AG09319 (cell line): ENCODE results near the gene DIMT1.

Source experiments
- DNase-seq: peaks from one replicate; pipeline ENCODE4 v3.0.0-alpha.2; 2010; ENCODE audit warnings: low read depth; ENCODE audit errors: extremely low read depth
- CTCF ChIP-seq: IDR thresholded peaks from 2 replicates; pipeline ENCODE4 v1.5.1; 2011; ENCODE audit warnings: low read depth, mild to moderate bottlenecking, inconsistent platforms, low read length, moderate library complexity

DIMT1 gene

GRCh38 chr5:62421414-62421813 is 17.7 kb upstream of the DIMT1 start:
- no peak for DNase-seq
- no peak for TF ChIP-seq CTCF

GRCh38 chr5:62419609-62420008 is 15.9 kb upstream of the DIMT1 start:
- TF ChIP-seq CTCF: no peak
- DNase-seq: no peak

GRCh38 chr5:62418462-62419076 is 14.9 kb upstream of the DIMT1 start:
- TF ChIP-seq CTCF: no peak

GRCh38 chr5:62413711-62414110 is 10.0 kb upstream of the DIMT1 start:
- no peak for TF ChIP-seq CTCF

More at GRCh38 chr5:62418462-62419076, 14.9 kb upstream of the DIMT1 start:
- DNase-seq: no peak

GRCh38 chr5:62412549-62413329 is 9.0 kb upstream of the DIMT1 start, which contains the start of gene IPO11:
IPO11 (plus strand) TSS chr5:62412763; CDS start chr5:62437280, 24,517 bp downstream.
- TF ChIP-seq CTCF: no peak
- peak; percentile 98 for DNase-seq

More at GRCh38 chr5:62413711-62414110, 10.0 kb upstream of the DIMT1 start:
- DNase-seq: no peak

- TF ChIP-seq CTCF: no peak
- DNase-seq: no peak
Observed at GRCh38 chr5:62395210-62395950, 8.3 kb downstream of the DIMT1 start.

GRCh38 chr5:62386824-62387223 is 16.9 kb downstream of the DIMT1 start:
- TF ChIP-seq CTCF: no peak
- peak; percentile 3 for DNase-seq
